SK-N-SH (cell line): ENCODE data around the gene HTR3E.

Source experiments
- CTCF ChIP-seq: fragments of 200-600 bp; sonication (generic); IDR thresholded peaks from 2 replicates; pipeline ENCODE4 v1.6.1; 2017; ENCODE audit warnings: antibody characterized with exemption, mild to moderate bottlenecking, moderate library complexity
- EP300 ChIP-seq, 2 experiments: IDR thresholded peaks; 2 replicates each; pipeline versions ENCODE4 v1.4.0 to v1.6.1; 2012; ENCODE audit warnings: borderline replicate concordance in 1 of 2, low read depth in 1 of 2, low read length in 1 of 2
- FOXM1 ChIP-seq: IDR thresholded peaks from 2 replicates; pipeline ENCODE4 v1.4.0; 2012; ENCODE audit warnings: low read depth, mild to moderate bottlenecking
- GABPA ChIP-seq: IDR thresholded peaks from 2 replicates; pipeline ENCODE4 v1.4.0; 2012; ENCODE audit warnings: low read depth, mild to moderate bottlenecking
- NRF1 ChIP-seq: IDR thresholded peaks from 2 replicates; pipeline ENCODE4 v1.6.1; 2012; ENCODE audit warnings: low read depth, mild to moderate bottlenecking, low read length
- POLR2AphosphoS5 ChIP-seq: IDR thresholded peaks from 2 replicates; pipeline ENCODE4 v1.6.1; 2012; ENCODE audit warnings: low read depth, low read length
- RAD21 ChIP-seq: IDR thresholded peaks from 2 replicates; pipeline ENCODE4 v1.6.1; 2012; ENCODE audit warnings: mild to moderate bottlenecking, low read length
- ZBTB33 ChIP-seq: IDR thresholded peaks from 2 replicates; pipeline ENCODE4 v1.4.0; 2012; ENCODE audit warnings: low read depth, borderline replicate concordance
- TF ChIP-seq, protein P1 (sequence below): IDR thresholded peaks from 2 replicates; pipeline ENCODE4 v1.4.0; 2012; ENCODE audit warnings: low read depth

DNA sequence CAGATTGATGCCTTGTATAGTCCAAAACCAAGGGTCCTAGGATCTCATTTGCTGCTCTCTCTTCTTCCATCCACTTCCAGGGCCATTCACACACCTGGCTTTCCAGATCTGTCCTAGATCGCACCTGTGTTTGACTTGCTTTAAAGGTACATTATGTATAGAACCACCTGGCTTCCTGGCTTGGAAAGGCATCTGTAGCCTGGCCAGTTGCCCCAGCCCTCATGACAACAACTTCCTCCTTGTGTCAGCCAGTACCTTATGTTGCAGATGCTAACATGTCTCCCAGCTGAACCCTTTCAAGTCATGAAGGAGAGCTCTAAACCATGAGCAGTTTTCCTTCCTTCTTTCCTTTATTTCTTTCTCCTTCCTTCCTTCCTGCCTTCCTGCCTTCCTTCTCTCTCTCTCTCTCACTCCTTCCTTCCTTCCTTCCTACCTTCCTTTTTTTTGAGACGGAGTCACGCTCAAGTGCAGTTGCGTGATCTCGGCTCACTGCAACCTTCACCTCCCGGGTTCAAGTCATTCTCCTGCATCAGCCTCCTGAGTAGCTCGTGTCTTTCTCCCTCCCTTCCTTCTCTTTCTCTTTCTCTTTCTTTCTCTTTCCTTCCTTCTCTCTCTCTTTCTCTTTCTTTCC is 46.5 kb upstream of the HTR3E start:
- TF ChIP-seq, protein P1, sequence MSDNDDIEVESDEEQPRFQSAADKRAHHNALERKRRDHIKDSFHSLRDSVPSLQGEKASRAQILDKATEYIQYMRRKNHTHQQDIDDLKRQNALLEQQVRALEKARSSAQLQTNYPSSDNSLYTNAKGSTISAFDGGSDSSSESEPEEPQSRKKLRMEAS = no peak
- TF ChIP-seq CTCF (no peak), NRF1 (no peak), RAD21 (no peak), EP300 (IDR thresholded peaks at IDR 0.05; ENCODE audit: borderline replicate concordance in 1 of 2, low read depth in 1 of 2, low read length in 1 of 2) (no peak), ZBTB33 (no peak), POLR2AphosphoS5 (no peak), GABPA (no peak), FOXM1 (no peak)
